GM12874 (cell line): Measurements from ENCODE around the gene POF1B.

Source experiments
- CTCF ChIP-seq: IDR thresholded peaks from 2 replicates; pipeline ENCODE4 v1.5.1; 2011; ENCODE audit warnings: low read depth, mild to moderate bottlenecking, control low read depth, low read length, moderate library complexity; ENCODE audit not compliant: insufficient read depth

Gene POF1B

GRCh38 chrX:85375333-85375738, 4.1 kb downstream of the POF1B start:
- TF ChIP-seq CTCF: no peak

GRCh38 chrX:85365370-85365995, 14.0 kb downstream of the POF1B start:
- TF ChIP-seq CTCF: no peak

- TF ChIP-seq CTCF: no peak
Measured at GRCh38 chrX:85359051-85359450, 20.4 kb downstream of the POF1B start.

GRCh38 chrX:85345523-85345922, 33.9 kb downstream of the POF1B start:
- no peak for TF ChIP-seq CTCF

GRCh38 chrX:85327060-85327333, 52.5 kb downstream of the POF1B start:
- TF ChIP-seq CTCF: no peak

DNA sequence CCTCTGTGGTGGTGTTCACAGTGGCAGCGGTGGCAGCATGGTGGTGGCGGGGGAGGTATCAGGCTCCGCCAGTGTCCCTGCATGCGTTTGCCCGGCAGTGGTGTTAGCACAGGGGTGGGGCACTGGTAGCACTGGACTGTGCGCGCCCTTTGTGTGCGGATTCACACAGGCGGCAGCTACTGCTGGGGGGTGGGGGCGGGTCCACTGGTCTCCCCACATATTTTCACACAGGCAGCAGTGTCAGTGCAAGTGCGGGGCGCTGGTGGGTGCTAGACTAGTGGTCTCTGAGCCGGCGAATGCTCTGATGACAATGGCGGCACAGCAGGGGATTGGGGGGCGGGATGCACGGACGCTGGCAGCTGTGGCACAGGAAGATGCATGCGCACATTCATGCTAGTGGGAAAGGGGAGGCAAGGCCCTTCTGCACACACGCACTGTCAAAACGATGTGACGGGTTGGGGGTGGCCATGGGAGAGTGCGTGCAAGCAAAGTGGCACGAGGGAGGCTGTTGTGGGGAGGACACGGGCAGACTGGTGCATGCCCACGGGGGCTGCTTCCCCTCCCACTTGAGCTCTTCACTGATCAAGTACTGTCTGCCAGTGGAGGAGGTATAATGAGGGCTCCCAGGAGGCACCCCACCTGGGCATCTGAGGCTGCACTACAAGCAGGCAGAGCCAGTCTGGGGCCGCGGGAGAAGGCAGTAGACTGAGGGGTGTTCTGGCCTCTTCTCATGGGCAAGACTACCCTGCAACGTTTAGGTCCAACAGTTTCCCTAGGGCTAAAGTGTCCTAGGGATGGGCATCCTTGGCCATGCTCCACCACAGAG, 53.0 kb downstream of the POF1B start:
- TF ChIP-seq CTCF: no peak

- TF ChIP-seq CTCF: no peak
Measured at GRCh38 chrX:85309717-85310116, 69.7 kb downstream of the POF1B start.
